NT2/D1 (cell line): ENCODE results near the gene VAMP7.

Experiments
- SUZ12 ChIP-seq: IDR thresholded peaks from 2 replicates; pipeline ENCODE4 v1.6.1; 2011; ENCODE audit not compliant: insufficient read length, insufficient read depth; ENCODE audit errors: extremely low read depth
- ZNF274 ChIP-seq: IDR thresholded peaks from 2 replicates; pipeline ENCODE4 v1.6.1; 2011; ENCODE audit warnings: mild to moderate bottlenecking, low read depth, low read length

DNA sequence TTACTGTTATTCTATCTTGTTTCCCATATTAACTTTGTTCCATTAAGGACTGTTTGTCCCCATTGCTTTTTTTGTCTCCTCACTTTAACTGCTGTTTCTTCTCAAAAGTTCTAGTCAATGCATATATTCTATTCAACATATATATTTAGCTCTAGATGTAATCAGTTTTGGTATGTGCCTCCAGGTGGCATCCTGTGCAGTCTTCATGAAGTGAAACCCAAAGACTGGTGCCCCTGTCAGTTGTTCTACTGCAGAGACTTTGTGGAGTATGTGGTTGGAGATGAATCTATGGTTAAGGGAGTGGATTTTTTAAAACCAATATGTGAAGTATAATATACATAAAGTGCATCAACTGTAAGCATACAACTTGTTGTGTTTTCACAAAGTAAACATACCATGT is 57.0 kb downstream of the VAMP7 start:
- TF ChIP-seq SUZ12 (no peak), ZNF274 (no peak)
